ENCODE data around the gene MAP4K3. TPM values are rescaled to one million over a fixed set of nuclear protein-coding genes. Genes with fewer than 3 reads are reported as not detected.
"Not testable (repeated sequence)": the region's sequence is repeated elsewhere in the genome, so short reads cannot be mapped to it uniquely, and the experiment has no call there.

Gene MAP4K3
- total RNA-seq, 2 donors from 2014 or later = 22.2 to 30.9 TPM

DNA sequence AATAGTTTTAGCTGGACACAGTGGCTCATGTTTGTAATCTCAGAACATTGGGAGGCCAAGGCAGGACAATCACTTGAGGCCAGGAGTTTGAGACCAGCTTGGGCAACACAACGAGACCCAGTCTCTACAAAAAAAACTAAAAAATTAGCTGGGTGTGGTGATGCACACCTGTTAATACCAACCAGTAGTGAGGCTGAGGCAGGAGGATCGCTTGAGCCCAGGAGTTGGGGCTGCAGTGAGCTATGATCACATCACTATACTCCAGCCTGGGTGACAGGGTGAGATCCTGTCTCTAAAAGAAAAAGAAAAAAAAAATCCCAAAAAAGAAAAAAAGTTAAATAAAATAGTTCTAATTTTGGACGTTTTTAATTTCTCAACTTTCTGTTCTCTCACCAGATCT is 68.7 kb downstream of the MAP4K3 start:
- Histone ChIP-seq H3K27ac (no peak overlapping the region), H3K9me3 (no peaks in the 10 kb centered on the region), H3K9ac (ENCODE audit: low read depth in 2 of 2, low read length in 2 of 2) (no peak overlapping the region), H3K4me3 (no peak overlapping the region), H3K4me1 (no peaks in the 10 kb centered on the region), H3K36me3 (no peaks in the 10 kb centered on the region), H3K27me3 (no peaks in the 10 kb centered on the region)
- intact Hi-C loops (cut with DNase I) = no loop called here
- TF ChIP-seq CTCF (IDR thresholded peaks at IDR 0.05) = no peak
- no peak for DNase-seq

DNA sequence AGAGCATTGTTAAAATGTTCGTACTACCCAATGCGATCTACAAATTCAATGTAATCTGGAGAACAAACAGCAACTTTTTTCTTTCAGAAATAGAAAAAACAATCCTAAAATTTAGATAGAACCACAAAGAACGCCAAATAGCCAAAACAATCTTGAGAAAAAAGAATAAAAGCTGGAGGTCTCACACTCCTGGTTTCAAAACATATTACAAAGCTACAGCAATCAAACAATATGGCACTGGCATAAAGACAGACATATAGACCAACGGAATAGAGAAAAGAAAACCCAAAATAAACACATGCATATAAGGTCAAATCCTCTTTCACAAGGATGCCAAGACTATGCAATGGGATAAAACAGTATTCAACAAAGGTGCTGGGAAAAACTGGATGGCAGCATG is 74.5 kb downstream of the MAP4K3 start:
- no peak overlapping the region for H3K4me3 ChIP-seq

DNA sequence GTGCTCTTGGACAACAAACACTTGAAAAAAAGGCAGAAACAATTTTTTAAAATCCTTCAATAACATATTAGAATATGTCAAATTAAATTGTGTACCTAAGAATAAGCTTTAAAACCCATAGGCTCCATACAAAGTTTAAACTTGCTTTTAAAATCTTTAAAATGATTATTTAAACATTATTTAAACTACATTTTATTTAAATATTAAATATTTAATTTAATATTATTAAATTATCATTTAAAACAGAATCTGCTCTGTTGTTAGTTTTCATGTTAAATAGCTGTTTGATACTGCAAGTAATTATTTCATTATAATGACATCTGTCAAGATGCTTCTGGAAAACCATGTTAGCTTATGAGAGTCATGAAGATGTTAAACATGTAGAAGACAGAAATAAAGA is 75.6 kb downstream of the MAP4K3 start:
- no peak overlapping the region for H3K27ac ChIP-seq
- intact Hi-C loops (cut with DNase I) = no loop called here
- no peak for DNase-seq
- H3K36me3 ChIP-seq = no peaks in the 10 kb centered on the region
- TF ChIP-seq CTCF (IDR thresholded peaks at IDR 0.05) = no peak
- no peak overlapping the region for H3K4me3 ChIP-seq
- H3K27me3 ChIP-seq = no peaks in the 10 kb centered on the region
- no peak overlapping the region for H3K9ac ChIP-seq (ENCODE audit: low read depth in 2 of 2, low read length in 2 of 2)
- no peaks in the 10 kb centered on the region for H3K9me3 ChIP-seq
- no peaks in the 10 kb centered on the region for H3K4me1 ChIP-seq

More for the DNA sequence above, 74.5 kb downstream of the MAP4K3 start:
- intact Hi-C loops (cut with DNase I) = no loop called here
- Histone ChIP-seq H3K9me3 (no peaks in the 10 kb centered on the region), H3K27me3 (no peaks in the 10 kb centered on the region), H3K27ac (no peak overlapping the region), H3K36me3 (no peaks in the 10 kb centered on the region), H3K4me1 (no peaks in the 10 kb centered on the region), H3K9ac (ENCODE audit: low read depth in 2 of 2, low read length in 2 of 2) (no peak overlapping the region)
- TF ChIP-seq CTCF (IDR thresholded peaks at IDR 0.05) = no peak
- no peak for DNase-seq

- H3K27ac ChIP-seq; H3K27me3 ChIP-seq; H3K4me3 ChIP-seq; DNase-seq; intact Hi-C loops (cut with DNase I); H3K9me3 ChIP-seq; H3K9ac ChIP-seq (ENCODE audit: low read depth in 2 of 2, low read length in 2 of 2); H3K4me1 ChIP-seq; H3K36me3 ChIP-seq: not testable (repeated sequence)
Measured at GRCh38 chr2:39360342-39360741, 76.7 kb downstream of the MAP4K3 start.

DNA sequence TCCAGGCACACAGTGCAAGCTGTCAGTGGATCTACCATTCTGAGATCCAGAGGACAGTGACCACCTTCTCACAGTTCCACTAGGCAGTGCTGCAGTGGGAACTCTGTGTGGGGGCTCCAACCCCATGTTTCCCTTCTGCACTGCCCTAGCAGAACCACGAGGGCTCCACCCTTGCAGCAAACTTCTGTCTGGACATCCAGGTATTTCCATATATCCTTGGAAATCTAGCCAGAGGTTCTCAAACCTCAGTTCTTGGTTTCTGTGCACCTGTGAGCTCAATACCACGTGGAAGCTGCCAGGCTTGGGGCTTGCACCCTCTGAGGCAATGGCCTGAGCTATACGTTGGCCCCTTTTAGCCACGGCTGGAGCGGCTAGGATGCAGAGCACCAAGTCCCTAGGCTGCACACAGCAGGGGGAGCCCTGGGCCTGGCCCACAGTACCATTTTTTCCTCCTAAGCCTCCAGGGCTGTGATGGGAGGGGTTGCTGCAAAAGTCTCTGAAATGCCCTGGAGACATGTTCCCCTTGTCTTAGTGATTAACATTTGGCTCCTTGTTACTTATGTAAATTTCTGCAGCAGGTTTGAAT is 77.5 kb downstream of the MAP4K3 start:
- no peaks in the 10 kb centered on the region for H3K9me3 ChIP-seq
- no peak overlapping the region for H3K9ac ChIP-seq (ENCODE audit: low read depth in 2 of 2, low read length in 2 of 2)
- H3K4me3 ChIP-seq = no peak overlapping the region
- no peak for TF ChIP-seq CTCF (IDR thresholded peaks at IDR 0.05)
- H3K27ac ChIP-seq = no peak overlapping the region
- no peak for DNase-seq
- no peaks in the 10 kb centered on the region for H3K27me3 ChIP-seq
- no peaks in the 10 kb centered on the region for H3K4me1 ChIP-seq
- no peaks in the 10 kb centered on the region for H3K36me3 ChIP-seq
- intact Hi-C loops (cut with DNase I) = no loop called here

DNA sequence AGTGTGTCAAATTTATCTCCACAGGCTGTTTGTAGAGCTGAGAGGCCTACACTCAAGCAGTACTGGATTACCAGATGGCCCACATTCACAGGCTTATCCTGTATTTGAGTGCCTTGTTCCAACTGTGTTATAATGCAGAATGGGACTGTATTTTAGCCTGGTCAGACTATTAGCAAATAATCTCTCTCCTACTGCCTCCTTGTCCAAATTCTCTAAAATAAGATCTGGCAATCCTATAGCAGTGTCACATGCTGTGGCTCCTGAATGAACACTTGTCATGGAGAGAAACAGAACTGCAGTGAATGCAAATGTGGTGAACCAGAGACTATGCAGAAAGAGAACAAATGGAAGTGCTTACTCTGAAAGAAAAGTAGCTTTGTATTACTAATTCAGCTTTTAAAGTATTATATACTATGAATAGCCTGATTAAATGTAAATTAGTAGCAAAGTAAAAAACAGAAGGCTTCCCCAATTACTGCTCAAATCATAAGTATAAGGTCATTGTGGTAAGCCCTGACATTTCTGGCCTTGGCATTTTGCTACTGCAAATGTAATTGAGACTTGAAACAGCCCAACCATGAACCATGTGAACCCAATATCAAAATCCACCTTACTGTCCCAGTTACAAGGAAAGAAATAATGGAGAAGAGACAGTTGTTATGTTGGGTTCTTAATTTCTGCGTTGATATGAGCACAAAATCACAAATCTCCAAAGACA is 80.0 kb downstream of the MAP4K3 start:
- Histone ChIP-seq H3K4me3 (no peak overlapping the region), H3K27me3 (no peaks in the 10 kb centered on the region), H3K4me1 (no peaks in the 10 kb centered on the region), H3K36me3 (no peaks in the 10 kb centered on the region), H3K9ac (ENCODE audit: low read depth in 2 of 2, low read length in 2 of 2) (no peak overlapping the region), H3K9me3 (no peaks in the 10 kb centered on the region), H3K27ac (no peak overlapping the region)
- DNase-seq = no peak
- TF ChIP-seq CTCF (IDR thresholded peaks at IDR 0.05) = no peak
- intact Hi-C loops (cut with DNase I) = no loop called here

Data from colonic mucosa (tissue), 4 donors.